IMR-90 (cell line): Measurements from ENCODE around the gene CTDSPL. TPM values are rescaled to one million over a fixed set of nuclear protein-coding genes. Genes with fewer than 3 reads are reported as not detected.

Experiments used
- ATAC-seq: fragments of 200-7000 bp; cut with Tn5 transposase; 2 replicates; pipeline ENCODE4 v1.9.1; 2020; ENCODE audit warnings: low read depth, mild to moderate bottlenecking, moderate library complexity
- BruUV-seq: library from RNA; stranded (reverse); fragments of 400-500 nt; replicated peaks from 2 replicates; lab custom pipeline; 2021; lab: Mats Ljungman, UMichigan
- CTCF ChIA-PET: fragments of 300-600 bp; formaldehyde crosslinking; extraction: SDS; loops from one replicate; lab custom pipeline; 2021; ENCODE audit warnings: antibody characterized with exemption; lab: Yijun Ruan, JAX
- POLR2A ChIA-PET: fragments of 300-600 bp; sonication (Branson Sonifier 250); formaldehyde crosslinking; loops from one replicate; lab custom pipeline; 2022; ENCODE audit warnings: antibody characterized with exemption; ENCODE audit not compliant: unreplicated experiment; lab: Charles Lee
- DNase-seq: peaks from one replicate; pipeline ENCODE4 v3.0.0; 2013
- H2AFZ ChIP-seq: replicated peaks from 2 replicates; pipeline ENCODE3; 2013; ENCODE audit warnings: low read length, mild to moderate bottlenecking; ENCODE audit not compliant: poor library complexity
- H2AK5ac ChIP-seq: 2 replicates; pipeline ENCODE4 v1.6.1; 2013; ENCODE audit warnings: low read depth, low read length, inconsistent platforms
- H2AK9ac ChIP-seq: replicated peaks from 2 replicates; pipeline ENCODE3; 2013; ENCODE audit warnings: mild to moderate bottlenecking, low read depth, low read length, moderate library complexity; ENCODE audit not compliant: poor library complexity
- H2BK120ac ChIP-seq: 2 replicates; pipeline ENCODE4 v1.6.1; 2013; ENCODE audit warnings: low read depth, low read length, inconsistent platforms
- H2BK15ac ChIP-seq: 3 replicates; pipeline ENCODE4 v1.6.1; 2013; ENCODE audit warnings: low read depth, low read length, inconsistent platforms
- H2BK20ac ChIP-seq: 2 replicates; pipeline ENCODE4 v1.6.1; 2013; ENCODE audit warnings: low read depth, mild to moderate bottlenecking, inconsistent platforms, low read length, moderate library complexity
- H2BK5ac ChIP-seq: 2 replicates; pipeline ENCODE4 v1.6.1; 2013; ENCODE audit warnings: mild to moderate bottlenecking, low read depth, low read length, inconsistent platforms; ENCODE audit not compliant: poor library complexity, severe bottlenecking
- H3K14ac ChIP-seq: replicated peaks from 2 replicates; pipeline ENCODE4 v1.6.1; 2013; ENCODE audit warnings: low read depth, low read length, inconsistent platforms
- H3K18ac ChIP-seq: 2 replicates; pipeline ENCODE4 v1.6.1; 2013; ENCODE audit warnings: low read depth, low read length, control low read depth
- H3K23ac ChIP-seq: 2 replicates; pipeline ENCODE4 v1.6.1; 2013; ENCODE audit warnings: low read depth, low read length, inconsistent platforms
- H3K27ac ChIP-seq: 2 replicates; pipeline ENCODE4 v1.5.1; 2013; ENCODE audit warnings: mild to moderate bottlenecking, control low read depth, low read length; ENCODE audit not compliant: insufficient read depth
- H3K27me3 ChIP-seq: 2 replicates; pipeline ENCODE4 v1.6.1; 2013; ENCODE audit warnings: low read length; ENCODE audit not compliant: control insufficient read depth, insufficient read depth
- H3K36me3 ChIP-seq: 2 replicates; pipeline ENCODE4 v1.6.1; 2013; ENCODE audit warnings: low read length, mixed read lengths; ENCODE audit not compliant: control insufficient read depth, insufficient read depth
- H3K4ac ChIP-seq: 2 replicates; pipeline ENCODE4 v1.6.1; 2013; ENCODE audit warnings: low read depth, low read length, inconsistent platforms
- H3K4me1 ChIP-seq: 2 replicates; pipeline ENCODE4 v1.6.1; 2013; ENCODE audit warnings: low read length, mixed read lengths; ENCODE audit not compliant: control insufficient read depth, insufficient read depth
- H3K4me2 ChIP-seq: 2 replicates; pipeline ENCODE4 v1.6.1; 2013; ENCODE audit warnings: low read depth, mild to moderate bottlenecking, control low read depth, low read length, moderate library complexity
- H3K4me3 ChIP-seq: 2 replicates; pipeline ENCODE4 v1.5.1; 2013; ENCODE audit warnings: low read depth, mild to moderate bottlenecking, control low read depth, low read length, moderate library complexity; ENCODE audit not compliant: insufficient read depth
- H3K56ac ChIP-seq: 2 replicates; pipeline ENCODE4 v1.6.1; 2013; ENCODE audit warnings: low read length, inconsistent platforms; ENCODE audit not compliant: insufficient read depth; ENCODE audit errors: extremely low read depth
- H3K79me1 ChIP-seq, 2 experiments: 2 replicates each; pipeline ENCODE4 v1.6.1; 2013; ENCODE audit warnings: low read length in 2 of 2, inconsistent platforms in 1 of 2, low read depth in 1 of 2
- H3K9ac ChIP-seq: 2 replicates; pipeline ENCODE4 v1.6.1; 2013; ENCODE audit warnings: low read depth, low read length, control low read depth
- H3K9me1 ChIP-seq: 2 replicates; pipeline ENCODE4 v1.6.1; 2013; ENCODE audit warnings: low read length, inconsistent platforms; ENCODE audit not compliant: insufficient read depth
- H3K9me3 ChIP-seq: 2 replicates; pipeline ENCODE4 v1.6.1; 2013; ENCODE audit warnings: low read length; ENCODE audit not compliant: control insufficient read depth, insufficient read depth
- H4K20me1 ChIP-seq: 2 replicates; pipeline ENCODE4 v1.6.1; 2013; ENCODE audit warnings: low read length, inconsistent platforms; ENCODE audit not compliant: insufficient read depth
- H4K5ac ChIP-seq: 2 replicates; pipeline ENCODE4 v1.6.1; 2013; ENCODE audit warnings: mild to moderate bottlenecking, low read depth, low read length, control low read depth
- H4K8ac ChIP-seq, 2 experiments: 2 replicates each; pipeline ENCODE4 v1.6.1; 2013; ENCODE audit warnings: low read depth in 2 of 2, low read length in 2 of 2, control low read depth in 1 of 2, inconsistent platforms in 1 of 2
- H4K91ac ChIP-seq: 2 replicates; pipeline ENCODE4 v1.6.1; 2013; ENCODE audit warnings: low read depth, low read length, inconsistent platforms; ENCODE audit not compliant: insufficient read depth
- FOS ChIP-seq: fragments of 150-350 bp; IDR thresholded peaks from 2 replicates; pipeline ENCODE4 v1.6.1; 2016; ENCODE audit warnings: low read depth, low read length
- RCOR1 ChIP-seq: IDR thresholded peaks from 2 replicates; pipeline ENCODE4 v1.6.1; 2012; ENCODE audit warnings: mild to moderate bottlenecking, low read length, improper control_type of control experiment; ENCODE audit not compliant: insufficient replicate concordance
- WGBS, 2 experiments: methylation state at CpG; one replicate each; pipeline versions ENCODE4 v1.1.5 to v1.1.7; 2013; ENCODE audit warnings: missing lambda C conversion rate in 2 of 2; ENCODE audit not compliant: insufficient read length in 1 of 2; ENCODE audit errors: extremely low coverage in 2 of 2; 5-methylcytosine and 5-hydroxymethylcytosine counted together
- dilution Hi-C: fragments of 300-500 bp; cut with HindIII; formaldehyde crosslinking; loops from one replicate; pipeline ENCODE4 v1.14.3; 2018; ENCODE audit warnings: low sequenced_read_pairs; ENCODE audit not compliant: unreplicated experiment
- in situ Hi-C: fragments of 300-500 bp; cut with MboI; formaldehyde crosslinking; loops from 3 replicates; pipeline ENCODE4 v1.14.3; 2019; ENCODE audit warnings: low sequenced_read_pairs, inconsistent platforms, mixed read lengths
- intact Hi-C: fragments of 100-400 bp; cut with micrococcal nuclease; formaldehyde crosslinking; loops from 2 replicates; pipeline ENCODE4 v1.10.0; 2022
- polyA plus RNA-seq, 3 experiments: library from polyadenylated mRNA; depleted of rRNA; stranded (reverse); fragments of >200 nt; gene quantifications; 2 replicates each; pipeline ENCODE4 v1.2.3, GENCODE V29; 2012; ENCODE audit warnings: low replicate concordance in 1 of 3
- total RNA-seq: library from RNA; depleted of rRNA; stranded (reverse); fragments of >200 nt; gene quantifications from 2 replicates; pipeline ENCODE4 v1.2.3, GENCODE V29; 2012

Gene CTDSPL
- total and polyA plus RNA-seq, 2 of the 4 experiments (the other 2 are of a cell fraction): 24.5 to 29.0 TPM

- Histone ChIP-seq H4K5ac (no peak overlapping the region), H3K4ac (no peak overlapping the region), H3K14ac (no peak overlapping the region), H3K4me3 (no peak overlapping the region), H2BK20ac (no peak overlapping the region), H2AK5ac (no peak overlapping the region), H3K4me1 (peaks cover 4% of the 10 kb centered on the region; the same call in 1 of the 2 replicates), H4K8ac (no peak overlapping the region), H3K27me3 (no peaks in the 10 kb centered on the region), H4K20me1 (peaks cover 6% of the 10 kb centered on the region; the same call in 1 of the 2 replicates), H2AK9ac (no peak overlapping the region), H2AFZ (no peak overlapping the region), H2BK5ac (no peak overlapping the region), H3K27ac (no peak overlapping the region), H2BK15ac (no peak overlapping the region), H3K9me1 (peaks cover 5% of the 10 kb centered on the region), H2BK120ac (no peak overlapping the region), H3K36me3 (peaks cover 9% of the 10 kb centered on the region; the same call in 1 of the 2 replicates), H3K79me1 (peaks cover 4 to 9% of the 10 kb centered on the region in 2 experiments; a peak in 2 of 4 replicates), H4K91ac (no peak overlapping the region), H3K18ac (no peak overlapping the region), H3K9ac (no peak overlapping the region), H3K56ac (no peak overlapping the region), H3K9me3 (no peaks in the 10 kb centered on the region), H3K23ac (no peak overlapping the region), H3K4me2 (no peak overlapping the region)
- POLR2A ChIA-PET: interaction anchor here (0.6 kb wide), 2 partner anchors 19 to 494 kb away, joined by 3 to 8 read pairs; no protein-coding TSS in a partner anchor
- DNase-seq (no peak), ATAC-seq (no peak)
- TF ChIP-seq RCOR1 (no peak), FOS (no peak)
- dilution Hi-C loops (no loop called here), in situ Hi-C loops (loop anchor here (5.0 kb wide), 1 partner anchor 107 kb away; no protein-coding TSS in a partner anchor), intact Hi-C loops (no loop called here)
- BruUV-seq: no TSS peak
- WGBS, 2 experiments: no CpG with 5 or more reads among the region's 3 CpGs
- CTCF ChIA-PET: interaction anchor here (0.6 to 0.7 kb wide), 2 partner anchors 67 to 109 kb away, joined by 3 read pairs; no protein-coding TSS in a partner anchor
Observed at GRCh38 chr3:37964146-37964545, 102.5 kb downstream of the CTDSPL start.
